HepG2 (cell line): ENCODE results near the gene TRAPPC3. TPM values are rescaled to one million over a fixed set of nuclear protein-coding genes. Genes with fewer than 3 reads are reported as not detected.

Experiments
- ATAC-seq: fragments of 200-7000 bp; cut with Tn5 transposase; 3 replicates; pipeline ENCODE4 v1.9.1; 2020; ENCODE audit warnings: mild to moderate bottlenecking, moderate library complexity
- BruUV-seq: library from RNA; stranded (reverse); fragments of 400-500 nt; replicated peaks from 2 replicates; lab custom pipeline; 2021; lab: Mats Ljungman, UMichigan
- CTCF ChIA-PET: fragments of 300-600 bp; formaldehyde crosslinking; extraction: SDS; loops from one replicate; lab custom pipeline; 2021; ENCODE audit warnings: low total read pairs, inconsistent platforms, low intra/inter-chr PET ratio; lab: Yijun Ruan, JAX
- POLR2A ChIA-PET: fragments of 350-600 bp; sonication (Branson Sonifier 250); formaldehyde crosslinking; loops from one replicate; lab custom pipeline; 2020; ENCODE audit warnings: antibody characterized with exemption, inconsistent platforms; lab: Yijun Ruan, JAX
- DNase-seq: peaks from one replicate; pipeline ENCODE4 v3.0.0-alpha.2; 2015; ENCODE audit warnings: low spot score
- FAIRE-seq: peaks from 3 replicates; lab custom pipeline; 2011; peaks lifted over from hg19 to GRCh38; lab: Jason Lieb, UNC
- H2AFZ ChIP-seq: one replicate; pipeline ENCODE4 v1.6.1; 2011; ENCODE audit warnings: low read length, inconsistent platforms
- H3K27ac ChIP-seq: fragments of 300-600 bp; 3 replicates; pipeline ENCODE4 v1.8.0; 2011; ENCODE audit warnings: mixed run types, mild to moderate bottlenecking, mixed read lengths, low read length, inconsistent platforms; ENCODE audit not compliant: insufficient read depth; ENCODE audit errors: extremely low read length
- H3K27me3 ChIP-seq, 2 experiments: fragments of 200-600 bp in 1 of 2; 2 replicates in 1 of 2; 3 replicates in 1 of 2; pipeline versions ENCODE4 v1.6.0 to v1.8.0; 2011; ENCODE audit warnings: low read length in 2 of 2, mild to moderate bottlenecking in 2 of 2, moderate library complexity in 2 of 2, inconsistent platforms in 1 of 2; ENCODE audit not compliant: insufficient read depth in 2 of 2, control insufficient read depth in 1 of 2
- H3K36me3 ChIP-seq, 2 experiments: fragments of 200-600 bp in 1 of 2; replicated peaks in 1 of 2; 2 replicates in 1 of 2; 3 replicates in 1 of 2; pipeline versions ENCODE4 v1.5.1 to v1.8.0; 2011; ENCODE audit warnings: low read length in 2 of 2, inconsistent platforms in 1 of 2; ENCODE audit not compliant: insufficient read depth in 2 of 2, control insufficient read depth in 1 of 2
- H3K4me1 ChIP-seq: 2 replicates; pipeline ENCODE4 v1.5.1; 2012; ENCODE audit warnings: low read length, inconsistent platforms; ENCODE audit not compliant: insufficient read depth
- H3K4me2 ChIP-seq: 2 replicates; pipeline ENCODE4 v1.6.0; 2011; ENCODE audit warnings: low read depth, low read length, inconsistent platforms
- H3K4me3 ChIP-seq, 3 experiments: fragments of 200-600 bp in 1 of 3; sonication (generic), shearing (Covaris generic) in 1 of 3; replicated peaks in 1 of 3; 2 replicates each; pipeline ENCODE4 v1.5.1; 2011 to 2016; ENCODE audit warnings: low read length in 3 of 3, inconsistent platforms in 2 of 3, low read depth in 2 of 3, mild to moderate bottlenecking in 2 of 3, control low read depth in 1 of 3, mixed read lengths in 1 of 3; ENCODE audit not compliant: insufficient read depth in 1 of 3
- H3K79me2 ChIP-seq: one replicate; pipeline ENCODE4 v1.6.1; 2011; ENCODE audit warnings: low read length, inconsistent platforms; ENCODE audit not compliant: insufficient read depth
- H3K9ac ChIP-seq: 2 replicates; pipeline ENCODE4 v1.6.0; 2011; ENCODE audit warnings: mild to moderate bottlenecking, low read depth, low read length, inconsistent platforms; ENCODE audit not compliant: insufficient read depth
- H3K9me3 ChIP-seq: 2 replicates; pipeline ENCODE4 v1.5.1; 2012; ENCODE audit warnings: mild to moderate bottlenecking, low read length
- H4K20me1 ChIP-seq: 2 replicates; pipeline ENCODE4 v1.6.0; 2011; ENCODE audit warnings: inconsistent platforms, mild to moderate bottlenecking, low read length, moderate library complexity; ENCODE audit not compliant: insufficient read depth
- CBX1 ChIP-seq: IDR thresholded peaks from one replicate; pipeline ENCODE4 v1.6.1; 2016; ENCODE audit warnings: antibody characterized with exemption, low read depth
- FOXA1 ChIP-seq, 2 experiments: fragments of 450-650 bp in 1 of 2; sonication (generic) in 1 of 2; formaldehyde crosslinking in 1 of 2; IDR thresholded peaks; 2 replicates each; pipeline versions ENCODE4 v1.4.0 to v1.6.1; 2016 to 2020; ENCODE audit warnings: missing genetic modification reagents in 1 of 2
- PRDM4 ChIP-seq: sonication (generic); formaldehyde crosslinking; IDR thresholded peaks from 2 replicates; pipeline ENCODE4 v1.9.0; 2021; ENCODE audit warnings: missing genetic modification reagents, borderline replicate concordance
- TEAD2 ChIP-seq: sonication (generic); formaldehyde crosslinking; IDR thresholded peaks from 2 replicates; pipeline ENCODE4 v1.9.0; 2021; ENCODE audit warnings: missing genetic modification reagents
- ZBTB14 ChIP-seq: sonication (generic); formaldehyde crosslinking; IDR thresholded peaks from 2 replicates; pipeline ENCODE4 v1.4.0; 2020; ENCODE audit warnings: missing genetic modification reagents
- ZNF646 ChIP-seq: sonication (generic); formaldehyde crosslinking; IDR thresholded peaks from 2 replicates; pipeline ENCODE4 v1.9.0; 2021; ENCODE audit warnings: mild to moderate bottlenecking, missing genetic modification reagents
- ZNF687 ChIP-seq: sonication (generic); formaldehyde crosslinking; IDR thresholded peaks from 2 replicates; pipeline ENCODE4 v1.5.1; 2020; ENCODE audit warnings: mild to moderate bottlenecking, missing genetic modification reagents, moderate library complexity
- WGBS: methylation state at CpG from one replicate; pipeline ENCODE4 v1.1.6; 2017; ENCODE audit warnings: low lambda C conversion rate; 5-methylcytosine and 5-hydroxymethylcytosine counted together
- in situ Hi-C: cut with HindIII; loops from 2 replicates; pipeline ENCODE4 v1.10.0; 2017; ENCODE audit warnings: low pct_unique_long_range_greater_than_20kb; ENCODE audit not compliant: extremely low pct_ligation_motif_present
- intact Hi-C: fragments of 100-400 bp; cut with micrococcal nuclease; formaldehyde crosslinking; loops from one replicate; pipeline ENCODE4 v1.10.0; 2022; ENCODE audit not compliant: unreplicated experiment
- polyA plus RNA-seq, 8 experiments: library from polyadenylated mRNA; depleted of rRNA in 3 of 8; stranded (reverse) in 7 of 8; unstranded in 1 of 8; fragments of >200 nt; fragmentation: Illumina TruSeq in 4 of 8; extraction: Trizol in 4 of 8; gene quantifications; 2 replicates each; pipeline versions ENCODE4 v1.2.1 to v1.2.3, GENCODE V29; 2011 to 2016; ENCODE audit warnings: low read depth in 4 of 8, missing spikeins in 1 of 8, mixed read lengths in 1 of 8; ENCODE audit not compliant: insufficient read depth in 1 of 8
- total RNA-seq, 5 experiments: library from RNA; depleted of rRNA; stranded (reverse); fragments of >200 nt; fragmentation: Illumina TruSeq; extraction: Trizol; gene quantifications; 2 replicates each; pipeline ENCODE4 v1.2.3, GENCODE V29; 2016; ENCODE audit warnings: low read depth in 1 of 5

Gene TRAPPC3
- total and polyA plus RNA-seq, 2 of the 13 experiments (the other 11 are each of a cell fraction or from before 2014, with no cell fraction given) = 53.7 to 62.4 TPM

GRCh38 chr1:36126797-36127500 is 22.3 kb downstream of the TRAPPC3 start:
- no peak for DNase-seq
- 28% methylated on average over 6 of the region's 7 CpGs for WGBS
- Histone ChIP-seq H3K79me2 (no peaks in the 10 kb centered on the region), H3K9ac (no peak overlapping the region), H3K36me3 (no peaks in the 10 kb centered on the region), H4K20me1 (no peaks in the 10 kb centered on the region), H3K4me2 (peak overlapping the region; percentile 56), H3K27me3 (peaks cover 7 to 39% of the 10 kb centered on the region in 2 experiments; a peak in 4 of 5 replicates), H2AFZ (no peak overlapping the region), H3K9me3 (no peaks in the 10 kb centered on the region), H3K4me3 (no peak overlapping the region; a peak in 1 of 6 replicates), H3K27ac (no peak overlapping the region), H3K4me1 (peaks cover 49% of the 10 kb centered on the region)
- no TSS peak for BruUV-seq
- TF ChIP-seq FOXA1 (IDR thresholded peaks at IDR 0.05) = no peak
- peak; percentile 45; the same call in 1 of the 2 replicates for TF ChIP-seq FOXA1 (CRISPR knock-in tag; IDR thresholded peaks at IDR 0.05)
- TF ChIP-seq ZNF687 = 0 out of 2 replicates have a peak, but pooled peaks have one; percentile 8
- no peak for TF ChIP-seq TEAD2 (CRISPR knock-in tag)
- TF ChIP-seq CBX1 = no peak
- peak; percentile 49 for TF ChIP-seq ZNF646 (CRISPR knock-in tag)
- no peak for TF ChIP-seq ZBTB14 (CRISPR knock-in tag)
- no peak for TF ChIP-seq PRDM4
- ChIA-PET POLR2A (no interaction called here), CTCF (interaction anchor here (0.9 kb wide), 1 partner anchor 61 kb away, joined by 3 read pairs; no protein-coding TSS in a partner anchor)
- ATAC-seq = no peak
- in situ Hi-C loops (no loop called here), intact Hi-C loops (no loop called here)
- no peak for FAIRE-seq
